Gastroesophageal sphincter (tissue), 4 donors: Measurements from ENCODE around the gene PRSS21. TPM values are rescaled to one million over a fixed set of nuclear protein-coding genes. Genes with fewer than 3 reads are reported as not detected.

ENCODE experiments used
- ATAC-seq: fragments of 150-250 bp; one replicate; pipeline ENCODE4 v1.9.1; 2016; ENCODE audit warnings: mild to moderate bottlenecking, moderate library complexity
- H3K27ac ChIP-seq, 4 donors: fragments of 200-600 bp; sonication (generic) in 3 of 4; 1 replicate in 3 of 4; 2 replicates in 1 of 4; pipeline ENCODE4 v1.5.1; 2016 to 2019
- H3K27me3 ChIP-seq: fragments of 200-600 bp; sonication (generic); one replicate; pipeline ENCODE4 v1.5.1; 2019
- H3K36me3 ChIP-seq, 2 donors: fragments of 200-600 bp; sonication (generic); one replicate each; pipeline ENCODE4 v1.5.1; 2019; ENCODE audit warnings: control low read depth in 1 of 2
- H3K4me1 ChIP-seq, 3 donors: fragments of 200-600 bp; sonication (generic); 1 replicate in 2 of 3; 2 replicates in 1 of 3; pipeline ENCODE4 v1.5.1; 2016 to 2019; ENCODE audit warnings: control low read depth in 2 of 3
- H3K4me3 ChIP-seq, 2 donors: fragments of 200-600 bp; sonication (generic); one replicate each; pipeline ENCODE4 v1.5.1; 2019; ENCODE audit warnings: mild to moderate bottlenecking in 1 of 2, moderate library complexity in 1 of 2
- H3K9me3 ChIP-seq, 3 donors: fragments of 200-600 bp; sonication (generic); one replicate each; pipeline ENCODE4 v1.5.1; 2017 to 2019; ENCODE audit warnings: control low read depth in 2 of 3
- EP300 ChIP-seq: sonication (generic); formaldehyde crosslinking; IDR thresholded peaks from one replicate; pipeline ENCODE4 v1.6.1; 2017; ENCODE audit warnings: antibody characterized with exemption, mild to moderate bottlenecking
- POLR2A ChIP-seq, 2 donors: fragments of 450-650 bp; IDR thresholded peaks; one replicate each; pipeline ENCODE4 v1.6.1; 2017; ENCODE audit warnings: antibody characterized with exemption in 2 of 2, mild to moderate bottlenecking in 2 of 2, moderate library complexity in 1 of 2
- POLR2AphosphoS5 ChIP-seq: sonication (generic); formaldehyde crosslinking; IDR thresholded peaks from one replicate; pipeline ENCODE4 v1.6.1; 2017; ENCODE audit warnings: antibody characterized with exemption
- WGBS, 2 donors: methylation state at CpG; one replicate each; pipeline ENCODE4 v1.1.5; 2018; ENCODE audit warnings: low coverage in 1 of 2; 5-methylcytosine and 5-hydroxymethylcytosine counted together
- total RNA-seq, 4 donors: library from RNA; depleted of rRNA; stranded (reverse); fragments of >200 nt; gene quantifications; one replicate each; pipeline ENCODE4 v1.1.0, GENCODE V29; 2016
- TF ChIP-seq, protein P1 (sequence below), 4 experiments: fragments of 200-600 bp in 2 of 4; fragments of 450-650 bp in 2 of 4; sonication (generic) in 1 of 4; IDR thresholded peaks; one replicate each; pipeline ENCODE4 v1.5.1; 2017 to 2019; ENCODE audit warnings: antibody characterized with exemption in 4 of 4, mild to moderate bottlenecking in 2 of 4, moderate library complexity in 2 of 4

The PRSS21 gene
- total RNA-seq, 4 donors from 2014 or later, result not detected

DNA sequence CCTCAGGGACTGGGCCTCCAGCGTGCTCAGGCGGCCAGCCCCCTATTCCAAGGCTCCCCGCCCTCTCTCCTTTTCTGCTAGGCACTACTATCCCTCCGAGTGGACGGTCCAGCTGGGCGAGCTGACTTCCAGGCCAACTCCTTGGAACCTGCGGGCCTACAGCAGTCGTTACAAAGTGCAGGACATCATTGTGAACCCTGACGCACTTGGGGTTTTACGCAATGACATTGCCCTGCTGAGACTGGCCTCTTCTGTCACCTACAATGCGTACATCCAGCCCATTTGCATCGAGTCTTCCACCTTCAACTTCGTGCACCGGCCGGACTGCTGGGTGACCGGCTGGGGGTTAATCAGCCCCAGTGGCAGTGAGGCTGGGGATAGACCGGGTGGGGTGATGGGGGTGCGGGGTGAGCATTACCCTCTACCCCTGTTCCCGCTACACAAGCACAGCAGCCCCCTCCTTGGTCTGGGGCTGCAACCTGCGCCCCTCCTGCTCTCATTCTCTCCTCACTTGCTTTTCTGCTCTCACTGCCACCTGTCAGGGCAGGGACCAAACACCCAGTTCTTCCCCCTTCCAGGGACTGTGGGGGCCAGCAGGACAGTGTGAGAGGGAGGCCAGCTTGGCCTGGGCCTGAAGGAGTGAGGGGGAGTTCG, 17.7 kb upstream of the PRSS21 start:
- H3K4me1 ChIP-seq, result no peaks in the 10 kb centered on the region
- H3K36me3 ChIP-seq, result no peaks in the 10 kb centered on the region
- no peak overlapping the region for H3K27ac ChIP-seq
- no peak overlapping the region for H3K4me3 ChIP-seq
- peaks cover 39% of the 10 kb centered on the region for H3K27me3 ChIP-seq
- TF ChIP-seq POLR2AphosphoS5, result no peak
- no peak for TF ChIP-seq EP300
- TF ChIP-seq, protein P1, sequence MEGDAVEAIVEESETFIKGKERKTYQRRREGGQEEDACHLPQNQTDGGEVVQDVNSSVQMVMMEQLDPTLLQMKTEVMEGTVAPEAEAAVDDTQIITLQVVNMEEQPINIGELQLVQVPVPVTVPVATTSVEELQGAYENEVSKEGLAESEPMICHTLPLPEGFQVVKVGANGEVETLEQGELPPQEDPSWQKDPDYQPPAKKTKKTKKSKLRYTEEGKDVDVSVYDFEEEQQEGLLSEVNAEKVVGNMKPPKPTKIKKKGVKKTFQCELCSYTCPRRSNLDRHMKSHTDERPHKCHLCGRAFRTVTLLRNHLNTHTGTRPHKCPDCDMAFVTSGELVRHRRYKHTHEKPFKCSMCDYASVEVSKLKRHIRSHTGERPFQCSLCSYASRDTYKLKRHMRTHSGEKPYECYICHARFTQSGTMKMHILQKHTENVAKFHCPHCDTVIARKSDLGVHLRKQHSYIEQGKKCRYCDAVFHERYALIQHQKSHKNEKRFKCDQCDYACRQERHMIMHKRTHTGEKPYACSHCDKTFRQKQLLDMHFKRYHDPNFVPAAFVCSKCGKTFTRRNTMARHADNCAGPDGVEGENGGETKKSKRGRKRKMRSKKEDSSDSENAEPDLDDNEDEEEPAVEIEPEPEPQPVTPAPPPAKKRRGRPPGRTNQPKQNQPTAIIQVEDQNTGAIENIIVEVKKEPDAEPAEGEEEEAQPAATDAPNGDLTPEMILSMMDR (IDR thresholded peaks at IDR 0.05), result no peak
- no peak for TF ChIP-seq POLR2A (IDR thresholded peaks at IDR 0.05)
- peaks cover 0 to 18% (median 0%) of the 10 kb centered on the region in 3 donors for H3K9me3 ChIP-seq
- no peak for ATAC-seq
- 79 to 80% methylated on average over 2 to 8 of the region's 21 CpGs for WGBS, 2 donors

DNA sequence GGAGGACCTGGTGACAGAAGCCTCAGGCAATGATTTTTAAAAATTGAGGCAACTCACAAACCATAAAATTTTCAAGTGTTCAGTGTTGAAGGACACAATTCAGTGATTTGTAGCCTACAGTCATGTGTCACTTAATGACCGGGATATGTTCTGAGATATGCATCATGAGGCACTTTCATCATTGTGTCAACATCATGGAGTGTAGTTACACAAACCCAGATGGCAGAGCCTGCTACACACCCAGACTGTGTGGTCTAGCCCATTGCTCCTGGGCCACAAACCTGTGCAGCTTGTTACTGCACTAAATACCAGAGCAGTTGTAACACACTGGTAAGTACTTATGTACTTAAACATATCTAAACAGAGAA, 17.2 kb upstream of the PRSS21 start:
- H3K27ac ChIP-seq, result no peak overlapping the region
- ATAC-seq, result no peak
- no peak overlapping the region for H3K4me3 ChIP-seq
- H3K27me3 ChIP-seq, result peaks cover 37% of the 10 kb centered on the region
- H3K9me3 ChIP-seq, result peaks cover 0 to 23% (median 0%) of the 10 kb centered on the region in 3 donors
- WGBS, 2 donors, result 60 to 89% methylated on average over 1 of the region's 1 CpG
- H3K4me1 ChIP-seq, result no peaks in the 10 kb centered on the region
- TF ChIP-seq, protein P1 (IDR thresholded peaks at IDR 0.05), result no peak
- TF ChIP-seq POLR2AphosphoS5 (no peak), POLR2A (IDR thresholded peaks at IDR 0.05) (no peak), EP300 (no peak)
- H3K36me3 ChIP-seq, result no peaks in the 10 kb centered on the region

DNA sequence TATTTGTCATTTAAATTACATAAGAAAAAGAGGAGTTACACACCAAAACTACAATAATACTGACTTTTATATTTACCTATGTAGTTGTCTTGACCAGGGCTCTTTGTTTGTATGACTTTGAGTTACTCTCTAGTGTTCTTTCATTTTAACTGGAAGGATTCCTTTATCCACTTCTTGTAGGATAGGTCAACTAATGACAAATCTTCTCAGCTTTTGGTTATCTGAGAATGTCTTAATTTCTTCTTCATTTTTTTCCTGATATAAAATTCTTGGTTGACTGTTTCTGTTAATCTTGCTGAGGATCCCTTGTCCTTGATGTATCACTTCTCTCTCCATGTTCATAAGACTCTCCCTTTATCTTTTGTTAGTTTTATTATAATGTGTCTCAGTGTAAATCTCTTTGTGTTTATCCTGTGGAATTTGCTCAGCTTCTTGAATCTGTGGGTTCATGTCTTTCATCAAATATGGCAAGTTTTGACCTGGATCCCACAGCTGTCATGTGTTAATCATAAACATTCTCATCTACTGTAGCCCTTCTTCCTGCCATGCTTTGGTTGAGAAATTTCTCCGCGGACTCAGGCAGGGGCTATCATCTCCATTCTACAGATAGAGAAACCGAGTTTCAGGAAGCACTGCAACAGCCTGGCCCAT, 13.4 kb upstream of the PRSS21 start:
- TF ChIP-seq POLR2AphosphoS5, result no peak
- no peak for TF ChIP-seq POLR2A (IDR thresholded peaks at IDR 0.05)
- TF ChIP-seq, protein P1 (IDR thresholded peaks at IDR 0.05), result no peak
- no peak for TF ChIP-seq EP300
- no peak for ATAC-seq
- WGBS, 2 donors, result 88% methylated on average over 3 of the region's 3 CpGs; no CpG with 5 or more reads in 1 of the 2 donors
- H3K27ac ChIP-seq, result no peak overlapping the region
- H3K36me3 ChIP-seq, result no peaks in the 10 kb centered on the region
- no peaks in the 10 kb centered on the region for H3K4me1 ChIP-seq
- H3K27me3 ChIP-seq, result peaks cover 49% of the 10 kb centered on the region
- H3K4me3 ChIP-seq, result no peak overlapping the region
- H3K9me3 ChIP-seq, result peaks cover 0 to 26% (median 0%) of the 10 kb centered on the region in 3 donors

DNA sequence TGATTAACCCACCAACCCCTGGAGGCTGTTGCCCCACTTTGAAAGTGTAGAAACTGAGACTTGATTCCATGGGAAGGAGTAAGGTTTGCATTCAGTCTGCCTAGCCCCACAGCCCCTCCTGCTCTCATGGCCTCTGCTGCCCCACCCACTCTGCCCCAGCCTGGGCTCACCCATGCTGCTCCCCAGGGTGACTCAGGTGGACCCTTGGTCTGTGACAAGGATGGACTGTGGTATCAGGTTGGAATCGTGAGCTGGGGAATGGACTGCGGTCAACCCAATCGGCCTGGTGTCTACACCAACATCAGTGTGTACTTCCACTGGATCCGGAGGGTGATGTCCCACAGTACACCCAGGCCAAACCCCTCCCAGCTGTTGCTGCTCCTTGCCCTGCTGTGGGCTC, 12.3 kb upstream of the PRSS21 start:
- no peaks in the 10 kb centered on the region for H3K4me1 ChIP-seq
- H3K4me3 ChIP-seq, result no peak overlapping the region
- no peak overlapping the region for H3K27ac ChIP-seq
- TF ChIP-seq, protein P1 (IDR thresholded peaks at IDR 0.05), result no peak
- TF ChIP-seq POLR2A (IDR thresholded peaks at IDR 0.05), result no peak
- TF ChIP-seq EP300, result no peak
- TF ChIP-seq POLR2AphosphoS5, result no peak
- H3K36me3 ChIP-seq, result no peaks in the 10 kb centered on the region
- ATAC-seq, result no peak
- WGBS, 2 donors, result 83% methylated on average over 1 of the region's 4 CpGs; no CpG with 5 or more reads in 1 of the 2 donors
- peaks cover 0 to 26% (median 0%) of the 10 kb centered on the region in 3 donors for H3K9me3 ChIP-seq
- peaks cover 43% of the 10 kb centered on the region for H3K27me3 ChIP-seq

DNA sequence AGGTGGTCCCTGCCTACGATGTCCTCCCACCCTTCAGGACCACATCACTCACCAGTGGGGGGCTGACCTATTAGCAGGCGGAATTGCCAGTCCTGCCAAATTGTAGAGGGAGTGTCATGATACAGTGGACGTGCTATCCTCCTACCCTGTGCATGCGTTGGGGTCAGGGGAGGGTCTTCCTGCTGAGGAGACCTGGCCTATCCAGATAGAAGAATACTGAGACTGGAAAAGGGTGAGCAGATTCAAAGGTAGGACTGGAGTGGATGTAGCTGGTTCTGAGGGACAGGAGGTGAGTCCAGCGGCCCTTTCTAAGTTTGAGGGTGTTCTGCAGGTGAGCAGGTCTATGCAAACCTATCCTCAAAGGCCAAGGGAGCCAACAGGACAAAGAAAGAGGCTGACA, 10.8 kb upstream of the PRSS21 start:
- H3K27ac ChIP-seq, result no peak overlapping the region
- 75% methylated on average over 1 of the region's 5 CpGs; no CpG with 5 or more reads in 1 of the 2 donors for WGBS, 2 donors
- no peak for ATAC-seq
- peaks cover 57% of the 10 kb centered on the region for H3K27me3 ChIP-seq
- no peaks in the 10 kb centered on the region for H3K36me3 ChIP-seq
- TF ChIP-seq EP300 (no peak), POLR2AphosphoS5 (no peak), POLR2A (IDR thresholded peaks at IDR 0.05) (no peak)
- TF ChIP-seq, protein P1 (IDR thresholded peaks at IDR 0.05), result no peak
- H3K9me3 ChIP-seq, result peaks cover 0 to 26% (median 0%) of the 10 kb centered on the region in 3 donors
- H3K4me3 ChIP-seq, result no peak overlapping the region
- H3K4me1 ChIP-seq, result no peaks in the 10 kb centered on the region
